ENCODE measurements around the gene SPAG16.
A peak's percentile ranks its signal among the peaks of the same experiment; 100 is the strongest.

SPAG16 gene

DNA sequence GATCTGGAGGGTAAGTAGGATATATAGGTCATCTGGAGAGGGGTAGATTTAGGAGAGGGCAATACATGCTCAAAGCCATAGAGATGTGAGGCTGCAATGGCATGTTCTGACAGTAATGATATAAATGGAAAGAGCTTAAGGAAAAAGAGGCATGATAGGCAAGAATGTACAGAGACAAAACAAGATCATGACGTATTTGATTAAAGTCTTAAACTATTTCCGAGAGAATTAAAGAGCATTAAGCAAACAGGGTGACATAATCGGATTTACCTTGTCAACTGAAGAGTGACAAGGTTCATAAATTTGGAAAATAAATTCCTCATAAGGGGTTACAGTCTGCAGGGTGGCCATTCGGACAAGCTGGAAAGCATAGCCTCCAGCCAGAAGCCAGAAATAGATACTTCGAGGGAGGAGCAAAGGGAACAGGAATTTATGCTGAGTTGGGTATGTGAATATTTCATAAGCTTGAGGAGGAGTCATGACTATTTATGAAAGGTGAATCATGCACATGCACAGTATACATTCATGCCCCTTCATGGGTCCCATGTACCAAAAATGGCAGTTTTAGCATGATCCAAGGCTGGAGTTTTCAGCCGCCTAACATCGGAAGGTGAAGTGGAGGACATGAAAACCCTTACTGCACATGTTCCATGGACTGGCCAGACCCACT lies 730.4 kb downstream of the SPAG16 start:
- ChIA-PET CTCF (no interaction called here), POLR2A (no interaction called here)
- no peak for DNase-seq (ENCODE audit: low read depth, low spot score)
- TF ChIP-seq, protein P1, sequence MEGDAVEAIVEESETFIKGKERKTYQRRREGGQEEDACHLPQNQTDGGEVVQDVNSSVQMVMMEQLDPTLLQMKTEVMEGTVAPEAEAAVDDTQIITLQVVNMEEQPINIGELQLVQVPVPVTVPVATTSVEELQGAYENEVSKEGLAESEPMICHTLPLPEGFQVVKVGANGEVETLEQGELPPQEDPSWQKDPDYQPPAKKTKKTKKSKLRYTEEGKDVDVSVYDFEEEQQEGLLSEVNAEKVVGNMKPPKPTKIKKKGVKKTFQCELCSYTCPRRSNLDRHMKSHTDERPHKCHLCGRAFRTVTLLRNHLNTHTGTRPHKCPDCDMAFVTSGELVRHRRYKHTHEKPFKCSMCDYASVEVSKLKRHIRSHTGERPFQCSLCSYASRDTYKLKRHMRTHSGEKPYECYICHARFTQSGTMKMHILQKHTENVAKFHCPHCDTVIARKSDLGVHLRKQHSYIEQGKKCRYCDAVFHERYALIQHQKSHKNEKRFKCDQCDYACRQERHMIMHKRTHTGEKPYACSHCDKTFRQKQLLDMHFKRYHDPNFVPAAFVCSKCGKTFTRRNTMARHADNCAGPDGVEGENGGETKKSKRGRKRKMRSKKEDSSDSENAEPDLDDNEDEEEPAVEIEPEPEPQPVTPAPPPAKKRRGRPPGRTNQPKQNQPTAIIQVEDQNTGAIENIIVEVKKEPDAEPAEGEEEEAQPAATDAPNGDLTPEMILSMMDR (IDR thresholded peaks at IDR 0.05; ENCODE audit: insufficient read depth, low read length, missing control alignments), result no peak
- no peak overlapping the region for H3K4me3 ChIP-seq (ENCODE audit: low read depth, low read length)

DNA sequence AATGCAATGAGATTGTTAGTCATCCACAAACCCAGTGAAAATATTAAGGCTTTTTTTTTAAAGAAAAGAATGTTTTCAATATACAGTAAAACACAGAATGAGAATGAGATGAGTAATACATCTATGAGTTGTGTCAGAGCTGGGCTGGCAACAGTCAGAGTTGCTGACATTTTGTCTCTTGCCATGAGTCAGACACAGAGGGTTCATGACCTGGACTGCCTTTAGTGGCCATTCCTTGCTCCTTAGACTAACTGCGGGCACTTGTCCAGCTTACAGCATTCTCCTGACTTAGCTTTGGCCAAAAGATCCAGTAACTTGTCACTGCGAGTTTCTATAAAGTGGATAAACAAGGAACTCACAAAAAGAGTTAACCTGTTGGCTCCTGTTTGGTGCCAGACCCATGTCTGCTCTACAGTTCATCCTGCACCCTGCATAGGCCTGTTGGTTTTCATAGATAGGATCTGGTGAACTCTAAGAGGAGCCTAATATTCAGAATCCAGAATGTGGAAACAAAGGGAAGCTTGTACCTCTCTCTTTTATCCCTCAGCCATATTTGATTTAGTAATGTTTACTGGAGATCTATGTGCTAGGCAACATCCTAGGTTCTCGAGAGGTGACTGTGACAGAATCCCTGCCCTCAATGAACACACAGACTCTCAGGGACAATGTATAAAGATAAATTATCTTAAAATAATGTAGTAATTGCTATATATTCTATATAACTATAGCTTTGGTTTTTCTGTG lies 735.1 kb downstream of the SPAG16 start:
- ChIA-PET POLR2A (interaction anchor here (0.7 kb wide), 1 partner anchor 24 kb away, joined by 3 read pairs; no protein-coding TSS in a partner anchor), CTCF (no interaction called here)
- TF ChIP-seq, protein P1 (IDR thresholded peaks at IDR 0.05; ENCODE audit: insufficient read depth, low read length, missing control alignments), result no peak
- DNase-seq (ENCODE audit: low read depth, low spot score), result peak; percentile 86
- no peak overlapping the region for H3K4me3 ChIP-seq (ENCODE audit: low read depth, low read length)

DNA sequence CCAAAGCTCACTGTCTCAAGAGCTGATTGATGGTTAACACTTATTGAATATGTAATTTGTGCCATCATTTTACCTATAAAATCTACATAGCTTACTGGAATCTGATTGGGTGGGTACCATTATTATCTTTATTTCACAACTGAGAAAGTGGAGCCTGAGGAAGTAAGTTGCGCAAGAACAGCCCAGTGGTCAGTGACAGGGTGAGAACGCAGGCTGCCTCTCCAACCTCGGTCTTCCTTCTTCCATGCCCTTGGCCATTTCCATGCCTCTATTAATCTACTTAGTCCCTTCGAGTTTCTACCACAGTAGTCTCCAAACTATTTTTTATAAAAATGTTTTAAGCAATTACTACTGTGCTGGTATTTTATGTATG lies 735.7 kb downstream of the SPAG16 start:
- POLR2A ChIA-PET, result no interaction called here
- no peak for DNase-seq (ENCODE audit: low read depth, low spot score)
- CTCF ChIA-PET, result interaction anchor here (0.9 kb wide), 1 partner anchor 15 kb away, joined by 3 read pairs; no protein-coding TSS in a partner anchor
- TF ChIP-seq, protein P1 (IDR thresholded peaks at IDR 0.05; ENCODE audit: insufficient read depth, low read length, missing control alignments), result no peak
- no peak overlapping the region for H3K4me3 ChIP-seq (ENCODE audit: low read depth, low read length)

DNA sequence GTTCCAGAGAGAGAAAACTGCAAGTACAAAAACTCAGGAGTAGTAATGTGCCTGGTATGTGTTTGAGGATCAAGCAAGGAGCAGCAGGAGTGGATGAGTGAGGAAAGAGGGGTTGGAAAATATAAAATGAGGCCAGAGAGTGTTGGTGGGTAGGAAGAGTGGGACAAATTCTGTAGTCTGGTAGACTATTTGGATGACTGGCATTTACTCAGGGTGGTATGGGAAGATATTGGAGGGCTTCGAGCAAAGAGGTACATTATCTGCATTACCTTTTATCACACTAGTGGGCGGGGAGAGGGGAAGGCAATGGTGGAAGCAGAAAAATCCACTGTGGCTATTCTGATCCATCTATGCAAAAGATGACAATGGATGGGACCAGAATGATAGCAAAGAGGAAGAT lies 744.9 kb downstream of the SPAG16 start:
- ChIA-PET CTCF (no interaction called here), POLR2A (no interaction called here)
- no peak overlapping the region for H3K4me3 ChIP-seq (ENCODE audit: low read depth, low read length)
- DNase-seq (ENCODE audit: low read depth, low spot score), result no peak
- TF ChIP-seq, protein P1 (IDR thresholded peaks at IDR 0.05; ENCODE audit: insufficient read depth, low read length, missing control alignments), result no peak

DNA sequence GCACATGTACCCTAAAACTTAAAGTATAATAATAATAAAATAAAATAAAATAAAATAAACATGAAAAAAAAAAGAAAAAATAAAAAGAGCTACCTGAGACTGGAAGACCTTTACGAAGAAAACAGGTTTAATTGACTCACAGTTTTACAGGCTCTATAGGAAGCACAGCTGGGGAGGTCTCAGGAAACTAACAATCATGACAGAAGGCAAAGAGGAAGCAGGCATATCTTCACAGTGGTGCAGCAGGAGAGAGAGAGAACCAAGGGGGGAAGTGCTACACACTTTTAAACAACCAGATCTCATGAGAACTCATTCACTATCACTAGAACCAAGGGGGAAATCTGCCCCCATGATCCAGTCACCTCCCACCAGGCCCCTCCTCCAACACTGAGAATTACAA lies 747.3 kb downstream of the SPAG16 start:
- H3K4me3 ChIP-seq (ENCODE audit: low read depth, low read length), result no peak overlapping the region
- TF ChIP-seq, protein P1 (IDR thresholded peaks at IDR 0.05; ENCODE audit: insufficient read depth, low read length, missing control alignments), result no peak
- DNase-seq (ENCODE audit: low read depth, low spot score), result no peak
- CTCF ChIA-PET, result no interaction called here
- POLR2A ChIA-PET, result no interaction called here

DNA sequence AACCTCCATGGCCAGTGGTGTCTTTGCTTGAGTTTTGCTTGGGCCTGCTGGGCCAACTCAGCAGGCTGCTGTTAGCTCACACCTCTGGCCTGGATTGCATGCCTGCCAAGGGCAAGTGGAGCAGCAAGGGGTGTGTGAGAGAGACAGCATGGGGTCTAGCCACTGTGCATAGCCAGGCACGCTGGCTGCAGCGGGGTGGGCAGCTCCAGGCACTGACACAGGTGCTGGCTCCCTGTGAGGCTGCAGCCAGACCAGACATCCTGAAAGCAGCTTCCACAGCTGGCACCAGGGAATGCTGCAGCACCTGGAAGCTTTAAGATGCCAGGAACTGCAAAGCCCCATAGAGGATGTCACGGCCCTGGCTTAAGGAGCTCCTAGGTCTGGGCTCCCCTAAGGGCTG lies 750.2 kb downstream of the SPAG16 start:
- ChIA-PET POLR2A (no interaction called here), CTCF (no interaction called here)

More for the DNA sequence above, 750.2 kb downstream of the SPAG16 start:
- TF ChIP-seq, protein P1 (IDR thresholded peaks at IDR 0.05; ENCODE audit: insufficient read depth, low read length, missing control alignments), result no peak
- DNase-seq (ENCODE audit: low read depth, low spot score), result no peak
- H3K4me3 ChIP-seq (ENCODE audit: low read depth, low read length), result no peak overlapping the region
